ENCODE results near the gene EPHA8.

Gene EPHA8

GRCh38 chr1:22602060-22602740 lies 38.9 kb downstream of the EPHA8 start:
- no peak for DNase-seq (ENCODE audit: low read depth)
- TF ChIP-seq, protein P1, sequence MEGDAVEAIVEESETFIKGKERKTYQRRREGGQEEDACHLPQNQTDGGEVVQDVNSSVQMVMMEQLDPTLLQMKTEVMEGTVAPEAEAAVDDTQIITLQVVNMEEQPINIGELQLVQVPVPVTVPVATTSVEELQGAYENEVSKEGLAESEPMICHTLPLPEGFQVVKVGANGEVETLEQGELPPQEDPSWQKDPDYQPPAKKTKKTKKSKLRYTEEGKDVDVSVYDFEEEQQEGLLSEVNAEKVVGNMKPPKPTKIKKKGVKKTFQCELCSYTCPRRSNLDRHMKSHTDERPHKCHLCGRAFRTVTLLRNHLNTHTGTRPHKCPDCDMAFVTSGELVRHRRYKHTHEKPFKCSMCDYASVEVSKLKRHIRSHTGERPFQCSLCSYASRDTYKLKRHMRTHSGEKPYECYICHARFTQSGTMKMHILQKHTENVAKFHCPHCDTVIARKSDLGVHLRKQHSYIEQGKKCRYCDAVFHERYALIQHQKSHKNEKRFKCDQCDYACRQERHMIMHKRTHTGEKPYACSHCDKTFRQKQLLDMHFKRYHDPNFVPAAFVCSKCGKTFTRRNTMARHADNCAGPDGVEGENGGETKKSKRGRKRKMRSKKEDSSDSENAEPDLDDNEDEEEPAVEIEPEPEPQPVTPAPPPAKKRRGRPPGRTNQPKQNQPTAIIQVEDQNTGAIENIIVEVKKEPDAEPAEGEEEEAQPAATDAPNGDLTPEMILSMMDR (IDR thresholded peaks at IDR 0.05; ENCODE audit: low read depth, low read length, missing control alignments) = no peak

GRCh38 chr1:22606161-22606560 lies 42.9 kb downstream of the EPHA8 start:
- DNase-seq (ENCODE audit: low read depth) = no peak
- H3K4me3 ChIP-seq (ENCODE audit: low read depth, low read length) = no peak overlapping the region
- TF ChIP-seq, protein P1 (IDR thresholded peaks at IDR 0.05; ENCODE audit: low read depth, low read length, missing control alignments) = no peak

More at GRCh38 chr1:22602060-22602740, 38.9 kb downstream of the EPHA8 start:
- H3K4me3 ChIP-seq (ENCODE audit: low read depth, low read length) = no peak overlapping the region

DNA sequence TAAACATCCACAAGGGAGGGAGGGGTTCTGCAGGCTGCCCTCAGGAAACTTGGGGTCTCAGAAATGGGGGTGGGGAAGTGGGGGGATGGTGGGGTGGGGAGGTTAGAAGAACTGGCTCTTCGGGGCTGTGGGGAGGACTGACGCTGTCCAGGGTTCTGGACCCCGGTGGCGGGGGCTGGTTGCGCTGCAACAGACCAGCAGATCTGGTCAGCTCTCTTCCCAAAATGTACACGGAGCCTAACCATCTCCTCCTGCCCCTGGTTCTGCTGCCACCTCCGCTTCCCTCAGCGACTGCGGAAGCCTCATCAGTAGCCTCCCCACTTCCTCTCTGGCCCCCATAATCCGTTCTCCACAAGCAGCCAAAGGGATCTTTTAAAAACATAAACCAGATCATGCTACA lies 43.9 kb downstream of the EPHA8 start:
- DNase-seq (ENCODE audit: low read depth) = no peak
- TF ChIP-seq, protein P1 (IDR thresholded peaks at IDR 0.05; ENCODE audit: low read depth, low read length, missing control alignments) = no peak
- no peak overlapping the region for H3K4me3 ChIP-seq (ENCODE audit: low read depth, low read length)

- DNase-seq (ENCODE audit: low read depth) = no peak
- TF ChIP-seq, protein P1 (IDR thresholded peaks at IDR 0.05; ENCODE audit: low read depth, low read length, missing control alignments) = no peak
Measured at GRCh38 chr1:22608361-22608760, 45.1 kb downstream of the EPHA8 start.

DNA sequence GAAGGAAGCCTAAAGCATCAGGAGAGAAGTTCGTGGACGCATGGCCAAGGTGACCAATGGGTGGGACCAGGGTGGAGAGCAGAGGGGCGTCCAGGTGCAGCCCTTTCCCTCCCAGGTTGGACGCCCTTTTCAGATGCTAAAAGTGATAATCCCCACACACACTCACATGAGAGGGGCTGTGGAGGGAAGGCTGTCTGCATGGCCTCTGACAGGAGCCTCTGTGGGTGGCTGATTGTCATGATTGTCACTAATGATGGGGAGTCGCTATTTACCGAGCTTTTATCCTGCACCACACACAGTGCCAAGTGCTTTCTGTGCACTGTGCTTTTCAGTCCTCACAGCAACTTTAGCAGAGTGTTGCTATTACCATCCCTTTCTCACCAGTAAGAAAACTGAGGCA lies 46.0 kb downstream of the EPHA8 start:
- DNase-seq (ENCODE audit: low read depth) = no peak
- TF ChIP-seq, protein P1 (IDR thresholded peaks at IDR 0.05; ENCODE audit: low read depth, low read length, missing control alignments) = no peak

More at GRCh38 chr1:22608361-22608760, 45.1 kb downstream of the EPHA8 start:
- H3K4me3 ChIP-seq (ENCODE audit: low read depth, low read length) = no peak overlapping the region

DNA sequence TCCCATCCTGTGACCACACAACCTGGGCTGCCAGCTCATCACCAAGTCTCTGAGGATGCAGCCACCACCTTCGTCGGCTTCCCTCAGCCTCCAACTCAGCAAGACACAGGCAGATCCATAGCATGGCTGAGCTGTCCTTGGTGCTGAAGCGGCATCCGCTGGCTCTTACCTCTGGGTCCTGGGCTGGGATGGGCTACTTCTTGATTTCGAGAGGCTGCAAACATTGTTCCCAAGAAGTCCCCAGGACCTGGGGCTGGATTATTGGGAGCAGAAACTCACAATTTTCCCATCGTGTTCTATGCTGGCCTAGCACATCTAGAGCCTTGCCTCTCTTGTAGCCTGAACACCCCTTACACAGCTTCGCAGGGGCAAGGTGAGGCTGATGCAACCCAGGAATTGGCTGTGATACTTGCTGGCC lies 48.2 kb downstream of the EPHA8 start:
- H3K4me3 ChIP-seq (ENCODE audit: low read depth, low read length) = no peak overlapping the region
- TF ChIP-seq, protein P1 (IDR thresholded peaks at IDR 0.05; ENCODE audit: low read depth, low read length, missing control alignments) = no peak
- DNase-seq (ENCODE audit: low read depth) = no peak

More for the DNA sequence above, 46.0 kb downstream of the EPHA8 start:
- no peak overlapping the region for H3K4me3 ChIP-seq (ENCODE audit: low read depth, low read length)
